ENCODE measurements around the gene CBFB.
A peak's percentile ranks its signal among the peaks of the same experiment; 100 is the strongest.

The CBFB gene

GRCh38 chr16:67016681-67017420 lies 12.1 kb upstream of the CBFB start:
- Histone ChIP-seq H3K27ac (no peak overlapping the region), H3K4me3 (no peak overlapping the region)
- no peak for TF ChIP-seq CTCF (IDR thresholded peaks at IDR 0.05)
- DNase-seq (ENCODE audit: low spot score), result peak; percentile 69

GRCh38 chr16:67017421-67017750 lies 11.6 kb upstream of the CBFB start:
- H3K4me3 ChIP-seq, result no peak overlapping the region
- peak; percentile 55 for DNase-seq (ENCODE audit: low spot score)
- TF ChIP-seq CTCF (IDR thresholded peaks at IDR 0.05), result no peak
- no peak overlapping the region for H3K27ac ChIP-seq

GRCh38 chr16:67017810-67018488 lies 11.0 kb upstream of the CBFB start:
- H3K27ac ChIP-seq, result no peak overlapping the region
- DNase-seq (ENCODE audit: low spot score), result peak; percentile 59
- peak; percentile 16 for TF ChIP-seq CTCF (IDR thresholded peaks at IDR 0.05)
- no peak overlapping the region for H3K4me3 ChIP-seq

- Histone ChIP-seq H3K27ac (no peak overlapping the region), H3K4me3 (no peak overlapping the region)
- TF ChIP-seq CTCF (IDR thresholded peaks at IDR 0.05), result no peak
- peak; percentile 45 for DNase-seq (ENCODE audit: low spot score)
These were observed 9.8 kb upstream of the CBFB start for GRCh38 chr16:67019171-67019570.

- H3K27ac ChIP-seq, result no peak overlapping the region
- no peak overlapping the region for H3K4me3 ChIP-seq
- peak; percentile 33 for DNase-seq (ENCODE audit: low spot score)
- no peak for TF ChIP-seq CTCF (IDR thresholded peaks at IDR 0.05)
These were observed 7.6 kb upstream of the CBFB start for GRCh38 chr16:67021321-67021720.

GRCh38 chr16:67022531-67023214 lies 6.3 kb upstream of the CBFB start:
- H3K27ac ChIP-seq, result no peak overlapping the region
- no peak for TF ChIP-seq CTCF (IDR thresholded peaks at IDR 0.05)
- no peak for DNase-seq (ENCODE audit: low spot score)
- no peak overlapping the region for H3K4me3 ChIP-seq

Data from coronary artery (tissue), 2 donors.